DMS53 (cell line): ENCODE results near the gene GLDN.

Experiments used
- DNase-seq: peaks from one replicate; lab custom pipeline; 2025; lab: John Stamatoyannopoulos, UW

GLDN gene

DNA sequence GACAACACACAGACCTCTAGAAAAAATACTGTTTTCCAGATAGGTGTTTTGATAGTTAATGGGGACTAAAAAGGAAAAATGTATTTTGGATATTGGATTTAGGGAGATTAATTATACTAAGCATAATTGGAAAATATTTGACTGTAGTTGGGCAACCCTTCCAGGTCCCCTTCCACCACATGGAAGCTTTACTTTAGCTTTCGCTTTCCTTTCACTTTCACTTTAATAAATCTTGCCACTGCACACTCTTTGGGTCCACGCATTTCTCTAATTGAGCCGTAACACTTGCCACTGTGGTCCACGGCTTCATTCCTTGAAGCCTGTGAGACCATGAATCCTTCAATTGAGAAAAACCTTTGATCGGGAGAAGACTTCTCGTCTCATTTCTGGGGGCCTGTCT, 15.5 kb downstream of the GLDN start:
- DNase-seq = peak; percentile 6

GRCh38 chr15:51359981-51360380, 18.5 kb downstream of the GLDN start:
- DNase-seq = no peak

DNA sequence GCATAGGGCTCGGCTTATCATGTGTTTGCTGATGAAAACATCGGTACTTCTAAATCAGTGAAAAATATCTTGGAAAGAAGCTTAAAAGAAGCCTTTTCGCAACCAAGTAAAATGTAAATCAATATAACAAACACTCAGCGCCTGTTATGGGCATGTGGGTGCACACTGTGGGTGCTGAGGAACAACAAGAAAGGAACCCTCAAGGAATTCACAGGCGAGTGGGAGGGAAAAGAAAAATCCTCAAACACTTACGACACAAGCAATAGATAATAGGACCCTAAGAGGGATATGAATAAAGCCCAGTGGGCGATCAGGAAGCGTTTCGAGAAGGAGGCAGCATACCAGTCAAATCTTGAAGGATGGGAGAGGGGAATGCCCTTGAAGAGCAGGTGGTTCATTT, 21.9 kb downstream of the GLDN start:
- DNase-seq = no peak

GRCh38 chr15:51365417-51365816, 24.0 kb downstream of the GLDN start:
- DNase-seq = no peak

GRCh38 chr15:51366071-51366470, 24.6 kb downstream of the GLDN start:
- DNase-seq = no peak

- peak; percentile 15 for DNase-seq
Measured at GRCh38 chr15:51366920-51367319, 25.5 kb downstream of the GLDN start.

GRCh38 chr15:51367322-51367976, 26.0 kb downstream of the GLDN start:
- DNase-seq = peak; percentile 30

- DNase-seq = no peak
Measured at GRCh38 chr15:51368307-51368706, 26.9 kb downstream of the GLDN start.

DNA sequence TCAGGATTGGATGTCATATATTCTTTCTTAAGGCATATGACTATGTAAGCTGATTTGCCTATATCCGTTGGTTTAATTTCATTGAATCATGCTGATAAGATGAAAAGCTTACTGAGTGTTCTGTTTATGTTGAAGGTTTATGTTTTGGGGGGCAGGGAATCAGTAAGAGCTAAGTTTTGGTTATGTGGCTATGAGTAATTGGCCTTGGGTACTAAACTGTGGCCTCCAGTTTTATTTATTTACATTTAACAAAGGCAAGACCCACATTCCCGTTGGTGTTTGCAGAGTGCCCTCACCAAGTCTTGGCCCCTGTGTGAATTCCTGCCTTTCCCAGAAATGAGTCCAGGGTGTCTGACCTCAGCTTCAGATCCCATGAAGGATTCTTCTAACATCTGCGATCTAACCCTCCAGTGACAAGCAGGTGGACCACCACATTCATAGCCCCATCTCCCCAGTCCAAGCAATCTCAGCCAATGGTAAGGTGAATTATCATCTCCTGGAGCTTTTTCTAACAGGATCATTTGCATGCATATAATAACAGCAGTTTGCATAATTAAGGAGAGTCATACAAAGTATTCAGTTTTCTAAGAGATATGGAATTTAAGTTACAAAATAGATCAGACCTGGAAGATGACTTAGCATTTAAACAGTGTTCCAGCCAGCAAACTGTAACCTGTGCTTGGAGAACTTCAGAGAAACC, 27.4 kb downstream of the GLDN start:
- no peak for DNase-seq

DNA sequence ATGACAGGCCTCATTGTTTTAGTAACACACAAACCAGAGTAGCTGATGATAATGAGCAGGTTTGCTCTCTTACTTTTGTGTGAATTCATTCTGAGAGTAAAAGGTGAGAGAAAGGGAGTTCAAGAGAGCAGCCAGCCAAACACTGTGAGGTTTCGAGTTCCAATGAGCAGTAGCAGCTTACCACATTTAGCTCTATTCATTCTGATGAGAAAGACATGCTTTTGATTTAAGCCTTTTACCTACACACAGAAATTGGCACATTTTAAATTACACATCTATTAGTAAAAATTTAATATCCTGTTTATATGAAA, 28.0 kb downstream of the GLDN start:
- no peak for DNase-seq

GRCh38 chr15:51371266-51371665, 29.8 kb downstream of the GLDN start:
- DNase-seq = no peak

GRCh38 chr15:51374131-51374530, 32.7 kb downstream of the GLDN start:
- DNase-seq = no peak

DNA sequence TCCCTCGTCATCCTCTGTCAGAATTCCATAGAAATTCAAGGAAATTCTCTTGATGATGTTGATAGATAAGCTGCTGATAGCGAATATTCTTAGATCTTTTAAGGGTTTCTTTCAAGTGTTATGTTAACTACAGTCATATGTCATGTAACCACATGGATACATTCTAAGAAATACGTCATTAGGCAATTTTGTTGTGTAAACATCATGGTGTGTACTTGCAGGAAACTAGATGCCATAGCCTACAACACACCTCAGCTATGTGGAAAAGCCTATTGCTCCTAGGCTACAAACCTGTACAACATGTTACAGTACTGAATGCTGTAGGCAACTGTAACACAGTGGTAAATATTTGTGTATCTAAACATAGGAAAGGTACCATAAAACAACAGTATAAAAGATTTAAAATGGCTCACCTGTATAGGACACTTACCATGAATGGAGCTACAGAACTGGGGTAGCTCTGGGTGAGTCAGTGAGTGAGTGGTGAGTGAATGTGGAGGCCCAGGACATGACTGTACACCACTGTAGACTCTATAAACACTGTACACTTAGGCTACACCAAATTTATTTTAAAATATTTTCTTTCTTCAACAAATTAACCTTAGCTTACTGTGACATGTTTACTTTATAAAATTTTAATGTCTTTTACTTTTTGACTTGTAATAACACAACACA, 34.6 kb downstream of the GLDN start:
- DNase-seq = peak; percentile 53

DNA sequence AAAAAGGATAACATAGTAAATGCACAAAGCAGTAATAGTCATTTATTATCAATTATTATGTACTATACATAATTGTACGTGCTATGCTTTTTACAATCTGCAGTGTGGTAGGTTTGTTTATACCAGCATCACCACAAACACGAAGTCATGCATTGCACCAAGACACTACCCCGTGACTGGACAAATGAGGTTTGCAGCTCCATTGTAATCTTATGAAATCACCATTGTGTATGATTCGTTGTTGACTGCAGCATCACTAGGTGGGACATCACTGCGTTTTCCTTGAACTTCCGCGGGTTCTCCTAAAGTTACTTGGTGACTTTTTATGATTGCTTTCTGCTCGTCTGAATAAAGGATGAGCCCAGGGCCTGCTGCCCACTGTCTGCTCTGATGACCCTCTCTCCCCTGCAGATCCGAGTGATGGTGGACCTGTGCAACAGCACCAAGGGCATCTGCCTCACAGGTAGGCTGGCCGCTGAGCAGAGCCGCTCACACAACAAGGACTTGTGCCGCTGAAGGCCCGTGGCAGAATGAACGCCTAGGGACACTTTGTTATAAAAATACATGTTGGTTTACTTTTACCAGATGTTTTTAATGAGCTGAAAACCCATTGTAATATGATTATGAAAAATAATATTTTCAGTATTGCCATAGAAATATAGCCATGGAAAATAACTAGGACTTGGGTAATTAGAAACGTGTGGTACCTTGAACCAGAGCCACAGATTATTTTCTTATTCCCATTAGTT, 35.8 kb downstream of the GLDN start:
- no peak for DNase-seq

DNA sequence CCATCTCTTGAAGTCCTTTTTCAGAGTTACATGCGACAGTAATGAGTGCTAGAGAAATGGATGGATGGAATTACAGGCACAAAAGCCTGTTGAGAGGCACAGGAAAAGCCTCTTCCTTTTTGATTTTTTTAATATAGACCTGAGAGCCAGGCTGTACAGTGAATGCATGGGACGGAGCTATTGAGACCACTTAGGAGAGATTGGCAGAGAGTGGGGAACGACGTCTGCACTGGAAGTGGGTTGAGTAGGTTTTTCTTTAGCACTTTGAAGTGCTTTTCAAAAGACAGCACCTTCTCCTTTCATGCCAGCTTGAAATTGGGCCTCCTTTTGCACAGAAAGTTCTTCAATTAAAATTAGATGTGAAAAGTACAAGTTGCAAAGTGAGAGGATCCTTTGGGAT, 37.0 kb downstream of the GLDN start:
- no peak for DNase-seq

DNA sequence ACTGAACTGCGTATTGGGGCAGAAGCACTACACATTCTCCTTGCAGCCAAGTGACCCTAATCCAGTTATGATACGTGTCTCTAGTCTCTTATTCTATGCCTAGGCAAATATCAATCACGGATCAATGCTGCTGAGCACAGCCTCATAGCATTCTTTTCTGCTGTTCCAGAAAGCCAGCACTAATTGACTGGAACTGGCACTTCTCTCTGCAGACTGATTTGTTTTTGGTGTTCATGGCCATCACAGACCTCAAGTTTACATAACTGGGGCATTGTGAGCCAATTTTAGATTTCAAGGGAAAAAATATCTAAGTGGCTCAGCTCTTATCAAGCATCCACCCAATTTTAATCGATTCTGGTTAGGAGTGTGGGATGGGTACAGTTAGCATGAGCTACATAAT, 37.9 kb downstream of the GLDN start:
- DNase-seq = no peak

- peak; percentile 82 for DNase-seq
Measured at GRCh38 chr15:51380999-51381806, 39.7 kb downstream of the GLDN start.

DNA sequence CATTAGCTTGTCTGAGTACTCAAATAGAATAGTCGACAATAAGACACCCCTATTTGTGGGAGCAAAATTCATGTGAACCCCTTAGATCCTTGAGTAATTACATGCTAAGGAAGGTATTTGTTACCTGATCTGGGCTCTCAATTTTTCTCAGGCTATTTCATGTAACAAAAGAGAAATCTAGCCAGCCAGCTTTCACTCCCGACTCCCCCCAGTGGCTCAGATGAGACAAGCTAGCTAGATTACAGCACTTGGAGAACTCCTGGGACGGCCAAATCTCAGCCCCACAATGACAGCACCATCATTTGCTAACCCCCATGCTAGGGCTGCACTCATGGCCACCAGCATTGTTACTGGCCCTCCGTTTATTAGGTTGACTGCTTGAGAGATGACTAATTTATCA, 41.3 kb downstream of the GLDN start:
- DNase-seq = peak; percentile 63

DNA sequence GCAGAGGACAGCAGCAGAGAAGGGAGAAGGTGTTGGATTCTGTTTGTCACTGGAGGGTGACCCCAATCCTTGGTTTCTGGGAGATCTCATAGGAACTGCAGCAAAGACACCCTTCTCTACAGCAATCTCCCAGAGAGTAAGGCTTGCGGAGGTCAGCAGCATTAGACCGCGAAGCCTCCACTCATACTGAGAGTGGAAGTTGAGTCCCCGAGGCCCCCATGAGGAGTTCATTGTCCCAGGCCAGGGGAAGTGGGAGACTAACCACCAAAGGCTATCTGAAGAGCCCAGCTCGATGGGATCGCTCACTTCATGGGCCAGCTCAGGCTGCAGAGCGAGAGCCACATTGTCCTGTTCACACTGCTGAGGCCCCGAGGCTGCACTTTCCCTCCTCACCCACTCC, 44.6 kb downstream of the GLDN start:
- DNase-seq = no peak

DNA sequence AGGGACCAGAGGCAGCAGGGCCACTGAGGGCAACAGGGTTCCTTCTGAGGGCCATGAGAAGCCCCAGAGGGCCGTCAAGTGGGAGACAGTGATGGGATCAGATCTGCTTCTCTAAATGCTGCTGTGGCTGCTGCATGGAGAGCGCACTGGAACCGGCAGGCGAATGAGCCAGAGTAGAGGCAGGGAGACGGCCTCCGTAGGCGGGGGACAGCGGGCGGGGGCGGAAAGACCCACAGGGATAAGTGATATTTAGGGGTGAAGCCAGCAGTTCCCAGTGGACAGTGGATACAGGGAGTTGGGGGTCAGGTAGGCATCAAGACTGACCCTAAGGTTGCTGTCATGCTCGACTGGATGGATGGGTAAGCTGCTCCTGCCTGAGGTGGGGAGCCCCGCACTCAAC, 45.0 kb downstream of the GLDN start:
- DNase-seq = no peak

GRCh38 chr15:51386960-51387698, 45.7 kb downstream of the GLDN start:
- no peak for DNase-seq
